HepG2 (cell line): Measurements from ENCODE around the gene PCED1B. TPM values are rescaled to one million over a fixed set of nuclear protein-coding genes. Genes with fewer than 3 reads are reported as not detected.

Experiments used
- ATAC-seq: fragments of 200-7000 bp; cut with Tn5 transposase; 3 replicates; pipeline ENCODE4 v1.9.1; 2020; ENCODE audit warnings: mild to moderate bottlenecking, moderate library complexity
- BruUV-seq: library from RNA; stranded (reverse); fragments of 400-500 nt; replicated peaks from 2 replicates; lab custom pipeline; 2021; lab: Mats Ljungman, UMichigan
- CTCF ChIA-PET: fragments of 300-600 bp; formaldehyde crosslinking; extraction: SDS; loops from one replicate; lab custom pipeline; 2021; ENCODE audit warnings: low total read pairs, inconsistent platforms, low intra/inter-chr PET ratio; lab: Yijun Ruan, JAX
- POLR2A ChIA-PET: fragments of 350-600 bp; sonication (Branson Sonifier 250); formaldehyde crosslinking; loops from one replicate; lab custom pipeline; 2020; ENCODE audit warnings: antibody characterized with exemption, inconsistent platforms; lab: Yijun Ruan, JAX
- DNase-seq: peaks from one replicate; pipeline ENCODE4 v3.0.0-alpha.2; 2015; ENCODE audit warnings: low spot score
- FAIRE-seq: peaks from 3 replicates; lab custom pipeline; 2011; peaks lifted over from hg19 to GRCh38; lab: Jason Lieb, UNC
- H2AFZ ChIP-seq: one replicate; pipeline ENCODE4 v1.6.1; 2011; ENCODE audit warnings: low read length, inconsistent platforms
- H3K27ac ChIP-seq: fragments of 300-600 bp; 3 replicates; pipeline ENCODE4 v1.8.0; 2011; ENCODE audit warnings: mixed run types, mild to moderate bottlenecking, mixed read lengths, low read length, inconsistent platforms; ENCODE audit not compliant: insufficient read depth; ENCODE audit errors: extremely low read length
- H3K27me3 ChIP-seq, 2 experiments: fragments of 200-600 bp in 1 of 2; 2 replicates in 1 of 2; 3 replicates in 1 of 2; pipeline versions ENCODE4 v1.6.0 to v1.8.0; 2011; ENCODE audit warnings: low read length in 2 of 2, mild to moderate bottlenecking in 2 of 2, moderate library complexity in 2 of 2, inconsistent platforms in 1 of 2; ENCODE audit not compliant: insufficient read depth in 2 of 2, control insufficient read depth in 1 of 2
- H3K36me3 ChIP-seq, 2 experiments: fragments of 200-600 bp in 1 of 2; replicated peaks in 1 of 2; 2 replicates in 1 of 2; 3 replicates in 1 of 2; pipeline versions ENCODE4 v1.5.1 to v1.8.0; 2011; ENCODE audit warnings: low read length in 2 of 2, inconsistent platforms in 1 of 2; ENCODE audit not compliant: insufficient read depth in 2 of 2, control insufficient read depth in 1 of 2
- H3K4me1 ChIP-seq: 2 replicates; pipeline ENCODE4 v1.5.1; 2012; ENCODE audit warnings: low read length, inconsistent platforms; ENCODE audit not compliant: insufficient read depth
- H3K4me2 ChIP-seq: 2 replicates; pipeline ENCODE4 v1.6.0; 2011; ENCODE audit warnings: low read depth, low read length, inconsistent platforms
- H3K4me3 ChIP-seq, 3 experiments: fragments of 200-600 bp in 1 of 3; sonication (generic), shearing (Covaris generic) in 1 of 3; replicated peaks in 1 of 3; 2 replicates each; pipeline ENCODE4 v1.5.1; 2011 to 2016; ENCODE audit warnings: low read length in 3 of 3, inconsistent platforms in 2 of 3, low read depth in 2 of 3, mild to moderate bottlenecking in 2 of 3, control low read depth in 1 of 3, mixed read lengths in 1 of 3; ENCODE audit not compliant: insufficient read depth in 1 of 3
- H3K79me2 ChIP-seq: one replicate; pipeline ENCODE4 v1.6.1; 2011; ENCODE audit warnings: low read length, inconsistent platforms; ENCODE audit not compliant: insufficient read depth
- H3K9ac ChIP-seq: 2 replicates; pipeline ENCODE4 v1.6.0; 2011; ENCODE audit warnings: mild to moderate bottlenecking, low read depth, low read length, inconsistent platforms; ENCODE audit not compliant: insufficient read depth
- H3K9me3 ChIP-seq: 2 replicates; pipeline ENCODE4 v1.5.1; 2012; ENCODE audit warnings: mild to moderate bottlenecking, low read length
- H4K20me1 ChIP-seq: 2 replicates; pipeline ENCODE4 v1.6.0; 2011; ENCODE audit warnings: inconsistent platforms, mild to moderate bottlenecking, low read length, moderate library complexity; ENCODE audit not compliant: insufficient read depth
- HIC2 ChIP-seq: sonication (generic); formaldehyde crosslinking; IDR thresholded peaks from 2 replicates; pipeline ENCODE4 v1.9.0; 2022; ENCODE audit warnings: low read depth, missing genetic modification reagents
- THAP9 ChIP-seq: sonication (generic); formaldehyde crosslinking; IDR thresholded peaks from 2 replicates; pipeline ENCODE4; 2020; ENCODE audit warnings: missing genetic modification reagents, mild to moderate bottlenecking, borderline replicate concordance
- ZNF883 ChIP-seq: sonication (generic); formaldehyde crosslinking; IDR thresholded peaks from 2 replicates; pipeline ENCODE4 v1.5.1; 2020; ENCODE audit warnings: mild to moderate bottlenecking, missing genetic modification reagents; ENCODE audit errors: not compliant biosample characterization
- ZSCAN29 ChIP-seq: sonication (generic); formaldehyde crosslinking; conservative IDR thresholded peaks from 2 replicates; pipeline ENCODE4 v1.4.0; 2020; ENCODE audit warnings: mild to moderate bottlenecking, missing genetic modification reagents
- WGBS: methylation state at CpG from one replicate; pipeline ENCODE4 v1.1.6; 2017; ENCODE audit warnings: low lambda C conversion rate; 5-methylcytosine and 5-hydroxymethylcytosine counted together
- in situ Hi-C: cut with HindIII; loops from 2 replicates; pipeline ENCODE4 v1.10.0; 2017; ENCODE audit warnings: low pct_unique_long_range_greater_than_20kb; ENCODE audit not compliant: extremely low pct_ligation_motif_present
- intact Hi-C: fragments of 100-400 bp; cut with micrococcal nuclease; formaldehyde crosslinking; loops from one replicate; pipeline ENCODE4 v1.10.0; 2022; ENCODE audit not compliant: unreplicated experiment
- polyA plus RNA-seq, 8 experiments: library from polyadenylated mRNA; depleted of rRNA in 3 of 8; stranded (reverse) in 7 of 8; unstranded in 1 of 8; fragments of >200 nt; fragmentation: Illumina TruSeq in 4 of 8; extraction: Trizol in 4 of 8; gene quantifications; 2 replicates each; pipeline versions ENCODE4 v1.2.1 to v1.2.3, GENCODE V29; 2011 to 2016; ENCODE audit warnings: low read depth in 4 of 8, missing spikeins in 1 of 8, mixed read lengths in 1 of 8; ENCODE audit not compliant: insufficient read depth in 1 of 8
- total RNA-seq, 5 experiments: library from RNA; depleted of rRNA; stranded (reverse); fragments of >200 nt; fragmentation: Illumina TruSeq; extraction: Trizol; gene quantifications; 2 replicates each; pipeline ENCODE4 v1.2.3, GENCODE V29; 2016; ENCODE audit warnings: low read depth in 1 of 5

The PCED1B gene
- total and polyA plus RNA-seq, 2 of the 13 experiments (the other 11 are each of a cell fraction or from before 2014, with no cell fraction given), result 0.11 to 0.37 TPM

GRCh38 chr12:47218191-47218654 lies 138.8 kb downstream of the PCED1B start:
- TF ChIP-seq ZNF883 (CRISPR knock-in tag) (no peak), HIC2 (CRISPR knock-in tag) (no peak), ZSCAN29 (CRISPR knock-in tag) (no peak), THAP9 (CRISPR knock-in tag) (no peak)
- H3K9me3 ChIP-seq, result no peaks in the 10 kb centered on the region
- ATAC-seq (no peak), DNase-seq (no peak), FAIRE-seq (no peak)
- H3K4me2 ChIP-seq, result no peak overlapping the region
- 85% methylated on average over 8 of the region's 8 CpGs for WGBS
- ChIA-PET CTCF (no interaction called here), POLR2A (no interaction called here)
- no peaks in the 10 kb centered on the region for H3K79me2 ChIP-seq
- in situ Hi-C loops (no loop called here), intact Hi-C loops (no loop called here)
- no peaks in the 10 kb centered on the region for H3K36me3 ChIP-seq
- H3K27ac ChIP-seq, result no peak overlapping the region
- H4K20me1 ChIP-seq, result no peaks in the 10 kb centered on the region
- H3K4me3 ChIP-seq, result no peak overlapping the region
- no peaks in the 10 kb centered on the region for H3K27me3 ChIP-seq
- H3K9ac ChIP-seq, result no peak overlapping the region
- H2AFZ ChIP-seq, result no peak overlapping the region
- peaks cover 36% of the 10 kb centered on the region for H3K4me1 ChIP-seq
- no TSS peak for BruUV-seq
